ENCODE measurements around the gene RYR2.
"Not testable (repeated sequence)": the region's sequence is repeated elsewhere in the genome, so short reads cannot be mapped to it uniquely, and the experiment has no call there.

The RYR2 gene

GRCh38 chr1:237355022-237355421 is 313.0 kb downstream of the RYR2 start:
- no peaks in the 10 kb centered on the region for H3K4me1 ChIP-seq (ENCODE audit: insufficient read depth, low read length, severe bottlenecking)
- H3F3A ChIP-seq (ENCODE audit: insufficient read depth, low read length), result no peaks in the 10 kb centered on the region
- no peak overlapping the region for H3K4me2 ChIP-seq (ENCODE audit: low read length)
- no peaks in the 10 kb centered on the region for H4K20me1 ChIP-seq (ENCODE audit: insufficient read depth, low read length)
- no peaks in the 10 kb centered on the region for H3K27me3 ChIP-seq (ENCODE audit: insufficient read depth, low read length)
- no peak for TF ChIP-seq EZH2 (IDR thresholded peaks at IDR 0.05; ENCODE audit: borderline replicate concordance, low read length)
- TF ChIP-seq, protein P1, sequence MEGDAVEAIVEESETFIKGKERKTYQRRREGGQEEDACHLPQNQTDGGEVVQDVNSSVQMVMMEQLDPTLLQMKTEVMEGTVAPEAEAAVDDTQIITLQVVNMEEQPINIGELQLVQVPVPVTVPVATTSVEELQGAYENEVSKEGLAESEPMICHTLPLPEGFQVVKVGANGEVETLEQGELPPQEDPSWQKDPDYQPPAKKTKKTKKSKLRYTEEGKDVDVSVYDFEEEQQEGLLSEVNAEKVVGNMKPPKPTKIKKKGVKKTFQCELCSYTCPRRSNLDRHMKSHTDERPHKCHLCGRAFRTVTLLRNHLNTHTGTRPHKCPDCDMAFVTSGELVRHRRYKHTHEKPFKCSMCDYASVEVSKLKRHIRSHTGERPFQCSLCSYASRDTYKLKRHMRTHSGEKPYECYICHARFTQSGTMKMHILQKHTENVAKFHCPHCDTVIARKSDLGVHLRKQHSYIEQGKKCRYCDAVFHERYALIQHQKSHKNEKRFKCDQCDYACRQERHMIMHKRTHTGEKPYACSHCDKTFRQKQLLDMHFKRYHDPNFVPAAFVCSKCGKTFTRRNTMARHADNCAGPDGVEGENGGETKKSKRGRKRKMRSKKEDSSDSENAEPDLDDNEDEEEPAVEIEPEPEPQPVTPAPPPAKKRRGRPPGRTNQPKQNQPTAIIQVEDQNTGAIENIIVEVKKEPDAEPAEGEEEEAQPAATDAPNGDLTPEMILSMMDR (IDR thresholded peaks at IDR 0.05; ENCODE audit: low read length), result no peak
- H3K9me2 ChIP-seq (ENCODE audit: low read depth, low read length), result no peaks in the 10 kb centered on the region
- no peak overlapping the region for H3K9ac ChIP-seq (ENCODE audit: low read length)
- H2AFZ ChIP-seq (ENCODE audit: low read length), result no peak overlapping the region
- no peak overlapping the region for H3K4me3 ChIP-seq (ENCODE audit: low read depth, low read length, poor library complexity, severe bottlenecking)
- no peaks in the 10 kb centered on the region for H3K9me3 ChIP-seq (ENCODE audit: low read length)
- H3K36me3 ChIP-seq (ENCODE audit: insufficient read depth, low read length), result no peaks in the 10 kb centered on the region
- no peaks in the 10 kb centered on the region for H3K79me2 ChIP-seq (ENCODE audit: insufficient read depth, low read length)
- H3K27ac ChIP-seq (ENCODE audit: low read depth, low read length, poor library complexity, severe bottlenecking), result no peak overlapping the region

DNA sequence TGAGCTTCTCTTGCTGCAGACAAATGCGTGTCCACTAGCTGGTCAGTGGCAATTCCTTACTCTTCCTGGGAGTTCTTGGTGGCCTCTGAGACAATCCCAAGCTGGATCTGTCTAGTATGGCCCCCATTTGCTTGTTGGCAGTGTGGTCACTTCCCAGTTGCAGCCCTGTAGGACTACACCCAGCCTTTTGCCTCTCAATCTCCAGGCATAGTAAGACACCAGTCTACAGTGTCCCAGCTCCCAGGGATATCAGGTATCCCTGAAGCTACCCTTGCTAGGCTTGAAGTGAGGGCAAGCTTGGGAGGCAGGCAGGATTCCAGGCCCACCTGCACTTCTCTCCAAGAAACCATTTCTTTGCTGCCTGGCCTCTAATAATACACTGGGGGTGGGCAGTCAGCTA is 316.6 kb downstream of the RYR2 start:
- no peaks in the 10 kb centered on the region for H3K27me3 ChIP-seq (ENCODE audit: insufficient read depth, low read length)
- H4K20me1 ChIP-seq (ENCODE audit: insufficient read depth, low read length), result no peaks in the 10 kb centered on the region
- no peaks in the 10 kb centered on the region for H3F3A ChIP-seq (ENCODE audit: insufficient read depth, low read length)
- no peaks in the 10 kb centered on the region for H3K9me2 ChIP-seq (ENCODE audit: low read depth, low read length)
- no peaks in the 10 kb centered on the region for H3K79me2 ChIP-seq (ENCODE audit: insufficient read depth, low read length)
- H3K9ac ChIP-seq (ENCODE audit: low read length), result no peak overlapping the region
- no peak overlapping the region for H2AFZ ChIP-seq (ENCODE audit: low read length)
- no peak overlapping the region for H3K4me2 ChIP-seq (ENCODE audit: low read length)
- H3K4me3 ChIP-seq (ENCODE audit: low read depth, low read length, poor library complexity, severe bottlenecking), result no peak overlapping the region
- H3K27ac ChIP-seq (ENCODE audit: low read depth, low read length, poor library complexity, severe bottlenecking), result no peak overlapping the region
- no peaks in the 10 kb centered on the region for H3K9me3 ChIP-seq (ENCODE audit: low read length)
- H3K36me3 ChIP-seq (ENCODE audit: insufficient read depth, low read length), result no peaks in the 10 kb centered on the region
- TF ChIP-seq EZH2 (IDR thresholded peaks at IDR 0.05; ENCODE audit: borderline replicate concordance, low read length), result no peak
- TF ChIP-seq, protein P1 (IDR thresholded peaks at IDR 0.05; ENCODE audit: low read length), result no peak
- no peaks in the 10 kb centered on the region for H3K4me1 ChIP-seq (ENCODE audit: insufficient read depth, low read length, severe bottlenecking)

GRCh38 chr1:237367758-237368157 is 325.8 kb downstream of the RYR2 start:
- Histone ChIP-seq H3K9me2 (ENCODE audit: low read depth, low read length) (no peaks in the 10 kb centered on the region), H3F3A (ENCODE audit: insufficient read depth, low read length) (no peaks in the 10 kb centered on the region), H3K36me3 (ENCODE audit: insufficient read depth, low read length) (no peaks in the 10 kb centered on the region), H3K4me1 (ENCODE audit: insufficient read depth, low read length, severe bottlenecking) (no peaks in the 10 kb centered on the region), H3K27me3 (ENCODE audit: insufficient read depth, low read length) (no peaks in the 10 kb centered on the region), H3K79me2 (ENCODE audit: insufficient read depth, low read length) (no peaks in the 10 kb centered on the region), H3K9me3 (ENCODE audit: low read length) (no peaks in the 10 kb centered on the region), H3K4me3 (ENCODE audit: low read depth, low read length, poor library complexity, severe bottlenecking) (no peak overlapping the region), H2AFZ (ENCODE audit: low read length) (no peak overlapping the region), H3K27ac (ENCODE audit: low read depth, low read length, poor library complexity, severe bottlenecking) (no peak overlapping the region), H4K20me1 (ENCODE audit: insufficient read depth, low read length) (no peaks in the 10 kb centered on the region), H3K9ac (ENCODE audit: low read length) (no peak overlapping the region), H3K4me2 (ENCODE audit: low read length) (no peak overlapping the region)
- no peak for TF ChIP-seq EZH2 (IDR thresholded peaks at IDR 0.05; ENCODE audit: borderline replicate concordance, low read length)
- TF ChIP-seq, protein P1 (IDR thresholded peaks at IDR 0.05; ENCODE audit: low read length), result no peak

- H3K79me2 ChIP-seq (ENCODE audit: insufficient read depth, low read length); H3K9me3 ChIP-seq (ENCODE audit: low read length); H3K4me1 ChIP-seq (ENCODE audit: insufficient read depth, low read length, severe bottlenecking); H3K27me3 ChIP-seq (ENCODE audit: insufficient read depth, low read length); H3K36me3 ChIP-seq (ENCODE audit: insufficient read depth, low read length); H3K4me3 ChIP-seq (ENCODE audit: low read depth, low read length, poor library complexity, severe bottlenecking); H3K9me2 ChIP-seq (ENCODE audit: low read depth, low read length); H3K27ac ChIP-seq (ENCODE audit: low read depth, low read length, poor library complexity, severe bottlenecking); H3F3A ChIP-seq (ENCODE audit: insufficient read depth, low read length); H3K9ac ChIP-seq (ENCODE audit: low read length); H4K20me1 ChIP-seq (ENCODE audit: insufficient read depth, low read length); H3K4me2 ChIP-seq (ENCODE audit: low read length); H2AFZ ChIP-seq (ENCODE audit: low read length): not testable (repeated sequence)
These were observed 329.5 kb downstream of the RYR2 start for GRCh38 chr1:237371477-237371876.
